GM10266 (cell line): Measurements from ENCODE around the gene EPN3.

Experiments used
- DNase-seq: peaks from one replicate; pipeline ENCODE4 v3.0.0; 2012; ENCODE audit errors: extremely low spot score
- TF ChIP-seq, protein P1 (sequence below): IDR thresholded peaks from 2 replicates; pipeline ENCODE4 v1.5.1; 2012; ENCODE audit warnings: mild to moderate bottlenecking, low read depth; ENCODE audit not compliant: control insufficient read depth, insufficient read depth; ENCODE audit errors: missing control alignments

EPN3 gene

DNA sequence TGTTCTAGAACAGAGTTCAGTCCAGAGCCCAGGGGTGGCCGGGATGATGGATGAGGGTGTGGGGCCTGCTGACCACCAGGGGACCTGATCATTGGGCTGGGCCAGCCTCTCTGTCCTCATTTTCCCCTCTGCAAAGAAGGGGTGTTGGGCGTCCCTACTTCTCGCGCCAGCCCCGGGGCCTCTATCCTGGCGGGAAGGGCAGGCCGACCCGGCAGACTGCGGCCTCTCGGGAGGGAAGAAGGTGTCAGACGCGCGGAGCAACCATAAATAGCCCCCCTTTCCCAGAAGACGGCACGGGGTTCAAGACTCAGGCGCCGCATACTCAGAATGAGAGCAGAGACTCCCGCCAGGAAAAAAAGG, 26.0 kb downstream of the EPN3 start:
- TF ChIP-seq, protein P1, sequence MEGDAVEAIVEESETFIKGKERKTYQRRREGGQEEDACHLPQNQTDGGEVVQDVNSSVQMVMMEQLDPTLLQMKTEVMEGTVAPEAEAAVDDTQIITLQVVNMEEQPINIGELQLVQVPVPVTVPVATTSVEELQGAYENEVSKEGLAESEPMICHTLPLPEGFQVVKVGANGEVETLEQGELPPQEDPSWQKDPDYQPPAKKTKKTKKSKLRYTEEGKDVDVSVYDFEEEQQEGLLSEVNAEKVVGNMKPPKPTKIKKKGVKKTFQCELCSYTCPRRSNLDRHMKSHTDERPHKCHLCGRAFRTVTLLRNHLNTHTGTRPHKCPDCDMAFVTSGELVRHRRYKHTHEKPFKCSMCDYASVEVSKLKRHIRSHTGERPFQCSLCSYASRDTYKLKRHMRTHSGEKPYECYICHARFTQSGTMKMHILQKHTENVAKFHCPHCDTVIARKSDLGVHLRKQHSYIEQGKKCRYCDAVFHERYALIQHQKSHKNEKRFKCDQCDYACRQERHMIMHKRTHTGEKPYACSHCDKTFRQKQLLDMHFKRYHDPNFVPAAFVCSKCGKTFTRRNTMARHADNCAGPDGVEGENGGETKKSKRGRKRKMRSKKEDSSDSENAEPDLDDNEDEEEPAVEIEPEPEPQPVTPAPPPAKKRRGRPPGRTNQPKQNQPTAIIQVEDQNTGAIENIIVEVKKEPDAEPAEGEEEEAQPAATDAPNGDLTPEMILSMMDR = no peak
- no peak for DNase-seq

DNA sequence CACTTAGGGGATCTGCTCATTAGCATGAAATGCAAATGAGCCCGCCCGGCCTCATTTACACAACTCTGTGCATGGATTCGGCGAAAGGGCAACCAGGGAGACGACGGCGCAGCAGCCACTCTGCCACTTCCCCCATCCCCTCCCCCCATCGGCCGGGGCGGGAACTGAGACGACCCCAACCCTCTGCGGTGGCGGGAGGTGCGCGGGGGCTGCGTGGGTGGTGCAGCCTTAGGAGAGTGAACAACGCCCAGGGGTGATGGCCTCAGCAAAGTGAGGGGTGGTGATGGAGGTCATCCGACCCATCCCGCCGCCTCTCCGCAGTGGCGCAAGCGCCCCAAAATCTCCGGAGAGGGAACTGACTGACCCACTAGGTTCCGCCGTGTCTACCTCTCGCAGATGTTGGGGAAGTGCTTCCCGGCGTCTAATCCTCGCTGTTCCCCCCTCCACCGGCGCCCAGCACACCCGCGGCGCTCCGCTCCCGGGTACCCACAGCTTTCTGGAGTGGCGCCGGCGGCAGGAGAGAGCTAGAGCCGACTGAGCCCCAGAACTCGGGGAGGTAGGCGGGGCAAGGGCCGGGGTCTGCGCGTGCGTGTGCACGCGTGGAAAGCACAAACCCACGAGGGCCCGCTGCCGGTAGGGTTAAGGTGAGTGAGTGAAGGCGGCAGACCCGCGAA, 26.5 kb downstream of the EPN3 start:
- no peak for DNase-seq
- TF ChIP-seq, protein P1 = no peak

DNA sequence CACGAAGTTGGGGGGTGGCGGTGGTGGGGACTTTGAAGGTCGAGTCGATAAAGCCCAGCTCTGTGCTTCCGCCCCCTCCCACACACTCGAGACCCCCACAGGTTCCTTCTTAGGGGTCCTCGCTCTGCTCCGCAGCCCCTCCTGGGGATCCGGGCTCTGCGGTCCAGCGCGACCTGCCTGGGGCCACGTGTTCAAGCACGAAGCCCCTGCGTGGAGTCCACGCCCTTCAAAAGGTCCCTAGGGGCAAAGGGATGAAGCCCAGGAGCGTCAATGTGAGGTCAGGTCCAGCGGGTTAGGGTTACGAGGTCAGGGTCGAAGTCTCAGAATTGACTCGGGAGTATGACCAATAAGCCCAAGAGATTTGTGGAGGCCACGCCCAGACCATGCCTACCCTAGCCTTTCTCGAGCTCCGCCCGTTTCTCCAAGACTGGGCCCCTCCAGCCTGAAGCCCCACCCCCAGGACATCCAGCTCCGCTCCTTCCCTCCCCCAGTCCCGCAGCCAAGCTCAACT, 27.2 kb downstream of the EPN3 start:
- TF ChIP-seq, protein P1 = no peak
- DNase-seq = peak; percentile 76

DNA sequence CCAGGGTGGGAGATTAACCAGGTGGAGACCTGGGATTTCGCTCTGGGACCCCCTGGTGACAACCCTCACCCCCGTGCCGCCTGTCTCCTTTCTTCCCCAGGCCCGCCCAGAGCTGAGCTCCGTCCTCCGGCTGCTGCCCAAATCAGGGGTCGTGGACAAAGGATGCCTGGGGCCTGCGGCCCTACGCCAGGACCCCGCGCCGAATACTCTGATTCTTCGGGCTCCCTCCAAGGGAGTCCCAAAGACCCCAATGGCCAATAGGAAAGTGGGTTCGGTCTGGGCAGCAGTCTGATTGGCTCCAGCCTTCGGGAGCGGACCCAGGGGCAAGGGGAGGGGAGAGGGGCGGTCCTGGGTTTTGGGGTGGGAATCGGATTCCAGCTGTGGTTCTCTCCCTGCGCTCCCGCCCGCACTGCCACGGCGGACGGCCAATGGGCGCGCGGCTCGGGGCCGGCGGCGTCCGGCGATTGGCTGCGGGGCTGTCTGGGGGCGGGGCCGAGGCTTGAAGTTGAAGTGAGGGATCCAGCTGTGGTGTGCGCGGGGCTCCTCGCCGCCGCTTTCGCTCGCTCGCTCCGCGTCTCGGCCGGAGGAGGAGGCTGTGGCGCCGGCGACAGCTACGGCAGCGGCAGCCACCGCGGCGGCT, 27.8 kb downstream of the EPN3 start, which contains the start of gene CACNA1G:
CACNA1G (plus strand) TSS at position 531 of the 640 bp plus-strand sequence. CDS start 745 bp downstream, outside the sequence.
- peak; percentile 97 for DNase-seq
- TF ChIP-seq, protein P1 = no peak

DNA sequence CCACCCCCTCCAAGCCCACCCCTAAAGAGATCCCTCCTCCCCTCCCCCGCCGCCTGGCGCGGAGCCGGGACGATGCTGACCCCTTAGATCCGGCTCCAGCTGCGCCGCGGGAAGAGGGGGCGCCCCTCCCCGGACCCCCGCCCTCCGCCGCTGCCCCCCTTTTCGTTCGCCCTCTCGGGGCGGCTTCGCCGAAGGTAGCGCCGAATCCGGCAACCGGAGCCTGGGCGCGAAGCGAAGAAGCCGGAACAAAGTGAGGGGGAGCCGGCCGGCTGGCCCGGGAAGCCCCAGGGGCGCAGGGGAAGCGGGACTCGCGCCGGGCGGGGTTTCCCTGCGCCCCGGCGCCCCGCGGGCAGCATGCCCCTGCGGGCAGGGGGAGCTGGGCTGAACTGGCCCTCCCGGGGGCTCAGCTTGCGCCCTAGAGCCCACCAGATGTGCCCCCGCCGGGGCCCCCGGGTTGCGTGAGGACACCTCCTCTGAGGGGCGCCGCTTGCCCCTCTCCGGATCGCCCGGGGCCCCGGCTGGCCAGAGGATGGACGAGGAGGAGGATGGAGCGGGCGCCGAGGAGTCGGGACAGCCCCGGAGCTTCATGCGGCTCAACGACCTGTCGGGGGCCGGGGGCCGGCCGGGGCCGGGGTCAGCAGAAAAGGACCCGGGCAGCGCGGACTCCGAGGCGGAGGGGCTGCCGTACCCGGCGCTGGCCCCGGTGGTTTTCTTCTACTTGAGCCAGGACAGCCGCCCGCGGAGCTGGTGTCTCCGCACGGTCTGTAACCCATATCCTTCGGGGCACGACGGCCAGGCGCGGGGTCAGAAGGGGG, 28.6 kb downstream of the EPN3 start:
- peak; percentile 73 for DNase-seq
- TF ChIP-seq, protein P1 = no peak

DNA sequence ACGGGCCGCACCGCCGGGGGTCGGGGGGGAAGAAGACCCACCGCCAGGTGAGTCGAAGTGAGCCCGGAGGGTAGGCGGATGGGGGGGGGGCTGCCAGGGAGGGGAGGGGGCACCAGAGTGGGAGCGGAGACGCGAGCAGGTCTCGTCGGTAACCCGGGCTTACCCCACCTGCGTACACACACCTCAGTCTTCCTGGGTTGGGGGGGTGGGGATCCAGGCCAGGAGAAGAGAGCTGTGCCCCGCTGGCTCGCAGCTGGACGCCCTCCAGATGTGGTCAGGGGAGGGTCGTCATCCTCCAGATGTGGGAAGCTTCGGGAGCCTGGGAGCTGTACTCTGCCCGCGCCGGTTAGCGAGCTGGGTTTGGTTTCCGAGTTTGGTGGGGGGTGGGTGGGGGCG, 29.2 kb downstream of the EPN3 start:
- TF ChIP-seq, protein P1 = no peak
- no peak for DNase-seq
